H1 (cell line): ENCODE results near the gene SULF2. TPM values are rescaled to one million over a fixed set of nuclear protein-coding genes. Genes with fewer than 3 reads are reported as not detected.

Experiments
- CTCF ChIA-PET: fragments of 300-600 bp; sonication (Branson Sonifier 250); formaldehyde crosslinking; loops from one replicate; lab custom pipeline; 2021; ENCODE audit not compliant: partially characterized antibody; lab: Charles Lee
- POLR2A ChIA-PET: fragments of 300-600 bp; sonication (Branson Sonifier 250); formaldehyde crosslinking; loops from one replicate; lab custom pipeline; 2021; ENCODE audit warnings: inconsistent platforms; ENCODE audit not compliant: partially characterized antibody; lab: Charles Lee
- DNase-seq, 2 experiments: peaks; one replicate each; pipeline versions ENCODE4 v3.0.0 to v3.0.0-alpha.2; 2010 to 2022; ENCODE audit warnings: low spot score in 2 of 2, low read depth in 1 of 2, mixed read lengths in 1 of 2
- FAIRE-seq: peaks from 2 replicates; lab custom pipeline; 2011; peaks lifted over from hg19 to GRCh38; lab: Jason Lieb, UNC
- H2AFZ ChIP-seq: 2 replicates; pipeline ENCODE4 v1.8.1; 2012; ENCODE audit warnings: low read length, inconsistent platforms
- H2AK5ac ChIP-seq: 2 replicates; pipeline ENCODE4 v1.6.1; 2013; ENCODE audit warnings: low read depth, low read length
- H2BK120ac ChIP-seq: replicated peaks from 2 replicates; pipeline ENCODE3; 2013; ENCODE audit warnings: low read depth, low read length, inconsistent platforms
- H2BK12ac ChIP-seq: 2 replicates; pipeline ENCODE4 v1.6.1; 2013; ENCODE audit warnings: low read depth, low read length
- H2BK15ac ChIP-seq: 2 replicates; pipeline ENCODE4 v1.6.1; 2013; ENCODE audit warnings: low read length
- H2BK20ac ChIP-seq: 2 replicates; pipeline ENCODE4 v1.6.1; 2013; ENCODE audit warnings: low read length
- H2BK5ac ChIP-seq: 2 replicates; pipeline ENCODE4 v1.6.1; 2013; ENCODE audit warnings: low read depth, low read length
- H3K14ac ChIP-seq: 2 replicates; pipeline ENCODE4 v1.6.1; 2013; ENCODE audit warnings: inconsistent platforms; ENCODE audit not compliant: insufficient read length
- H3K18ac ChIP-seq: 2 replicates; pipeline ENCODE4 v1.6.1; 2013; ENCODE audit warnings: low read length; ENCODE audit errors: extremely low read depth
- H3K23ac ChIP-seq: 2 replicates; pipeline ENCODE4 v1.6.1; 2013; ENCODE audit warnings: inconsistent platforms; ENCODE audit not compliant: insufficient read length
- H3K23me2 ChIP-seq: 2 replicates; pipeline ENCODE4 v1.6.1; 2013; ENCODE audit warnings: low read depth, low read length
- H3K27ac ChIP-seq: 2 replicates; pipeline ENCODE4 v1.6.1; 2011; ENCODE audit warnings: low read depth, low read length, inconsistent platforms
- H3K27me3 ChIP-seq, 4 experiments: replicated peaks in 1 of 4; 1 replicate in 1 of 4; 2 replicates in 3 of 4; pipeline versions ENCODE4 v1.6.1 to v1.8.1; 2011 to 2013; ENCODE audit warnings: low read length in 3 of 4, mild to moderate bottlenecking in 3 of 4, inconsistent platforms in 2 of 4, mixed read lengths in 2 of 4, moderate library complexity in 1 of 4; ENCODE audit not compliant: control insufficient read depth in 3 of 4, insufficient read depth in 3 of 4; ENCODE audit errors: extremely low read depth in 1 of 4
- H3K36me3 ChIP-seq, 4 experiments: 2 replicates each; pipeline versions ENCODE4 v1.6.1 to v1.8.1; 2011 to 2013; ENCODE audit warnings: mild to moderate bottlenecking in 4 of 4, low read length in 3 of 4, moderate library complexity in 2 of 4, control low read depth in 1 of 4, inconsistent platforms in 1 of 4; ENCODE audit not compliant: insufficient read depth in 4 of 4, control insufficient read depth in 2 of 4
- H3K4ac ChIP-seq: replicated peaks from 2 replicates; pipeline ENCODE3; 2013; ENCODE audit warnings: low read length, low read depth, mixed read lengths, inconsistent platforms; ENCODE audit not compliant: insufficient read length
- H3K4me1 ChIP-seq, 4 experiments: replicated peaks in 1 of 4; 1 replicate in 1 of 4; 2 replicates in 3 of 4; pipeline versions ENCODE4 v1.6.1 to v1.8.1; 2011 to 2013; ENCODE audit warnings: low read length in 3 of 4, inconsistent platforms in 2 of 4, mixed read lengths in 1 of 4; ENCODE audit not compliant: insufficient read depth in 4 of 4, control insufficient read depth in 3 of 4
- H3K4me2 ChIP-seq, 2 experiments: 2 replicates each; pipeline versions ENCODE4 v1.6.1 to v1.8.1; 2011 to 2013; ENCODE audit warnings: low read depth in 2 of 2, low read length in 2 of 2, control low read depth in 1 of 2, inconsistent platforms in 1 of 2, mild to moderate bottlenecking in 1 of 2; ENCODE audit not compliant: insufficient read depth in 1 of 2
- H3K4me3 ChIP-seq, 4 experiments: fragments of 200-600, 300-600 bp in 1 of 4; sonication (generic), shearing (Covaris generic), sonication (Bioruptor Twin) in 1 of 4; 2 replicates each; pipeline versions ENCODE4 v1.5.1 to v1.8.1; 2011 to 2016; ENCODE audit warnings: low read length in 4 of 4, low read depth in 3 of 4, control low read depth in 2 of 4, inconsistent platforms in 2 of 4, mild to moderate bottlenecking in 2 of 4, mixed read lengths in 1 of 4, moderate library complexity in 1 of 4; ENCODE audit not compliant: insufficient read depth in 2 of 4; ENCODE audit errors: extremely low read depth in 1 of 4
- H3K56ac ChIP-seq: replicated peaks from 2 replicates; pipeline ENCODE3; 2013; ENCODE audit warnings: low read depth, mild to moderate bottlenecking, mixed read lengths, low read length, inconsistent platforms; ENCODE audit not compliant: insufficient read length
- H3K79me1 ChIP-seq: 2 replicates; pipeline ENCODE4 v1.6.1; 2013; ENCODE audit warnings: low read depth, low read length, control low read depth
- H3K79me2 ChIP-seq, 2 experiments: 2 replicates each; pipeline versions ENCODE4 v1.6.1 to v1.8.1; 2012 to 2013; ENCODE audit warnings: low read length in 2 of 2, mild to moderate bottlenecking in 2 of 2, inconsistent platforms in 1 of 2; ENCODE audit not compliant: insufficient read depth in 2 of 2, control insufficient read depth in 1 of 2
- H3K9ac ChIP-seq, 4 experiments: replicated peaks in 1 of 4; 1 replicate in 1 of 4; 2 replicates in 3 of 4; pipeline versions ENCODE4 v1.6.1 to v1.8.1; 2011 to 2013; ENCODE audit warnings: low read depth in 3 of 4, low read length in 3 of 4, control low read depth in 2 of 4, mild to moderate bottlenecking in 2 of 4, moderate library complexity in 2 of 4, inconsistent platforms in 1 of 4; ENCODE audit errors: extremely low read depth in 1 of 4
- H3K9me3 ChIP-seq, 2 experiments: 2 replicates each; pipeline versions ENCODE4 v1.6.1 to v1.8.1; 2012 to 2013; ENCODE audit warnings: mild to moderate bottlenecking in 2 of 2, moderate library complexity in 2 of 2, control low read depth in 1 of 2, inconsistent platforms in 1 of 2, low read depth in 1 of 2, low read length in 1 of 2, mixed read lengths in 1 of 2; ENCODE audit not compliant: insufficient read depth in 2 of 2
- H4K20me1 ChIP-seq, 2 experiments: replicated peaks in 1 of 2; 2 replicates each; pipeline versions ENCODE3 to v1.8.1; 2011 to 2013; ENCODE audit warnings: inconsistent platforms in 2 of 2, low read length in 2 of 2, mild to moderate bottlenecking in 1 of 2; ENCODE audit not compliant: insufficient read depth in 2 of 2, control insufficient read depth in 1 of 2
- H4K5ac ChIP-seq: 2 replicates; pipeline ENCODE4 v1.6.1; 2013; ENCODE audit warnings: low read length, low read depth, mixed read lengths, inconsistent platforms; ENCODE audit not compliant: insufficient read length
- H4K8ac ChIP-seq: 2 replicates; pipeline ENCODE4 v1.8.0; 2013; ENCODE audit warnings: mild to moderate bottlenecking, moderate library complexity, low read length, inconsistent platforms; ENCODE audit not compliant: insufficient read depth; ENCODE audit errors: extremely low read depth
- H4K91ac ChIP-seq: replicated peaks from 2 replicates; pipeline ENCODE3; 2013; ENCODE audit warnings: low read length, mixed read lengths, inconsistent platforms; ENCODE audit not compliant: insufficient read length
- JUND ChIP-seq: IDR thresholded peaks from 2 replicates; pipeline ENCODE4 v1.6.1; 2011; ENCODE audit warnings: mild to moderate bottlenecking, improper control_type of control experiment, low read length
- KDM1A ChIP-seq: fragments of 200-600, 300-600 bp; sonication (generic); IDR thresholded peaks from 2 replicates; pipeline ENCODE4 v1.7.1; 2016; ENCODE audit warnings: mild to moderate bottlenecking, low read length, borderline replicate concordance
- KDM5A ChIP-seq: fragments of 200-600 bp; IDR thresholded peaks from 2 replicates; pipeline ENCODE4 v1.7.1; 2012; ENCODE audit warnings: mild to moderate bottlenecking, low read length, inconsistent platforms, mixed read lengths
- MAFK ChIP-seq: IDR thresholded peaks from 2 replicates; pipeline ENCODE4 v1.6.1; 2012; ENCODE audit warnings: low read depth, mild to moderate bottlenecking, improper control_type of control experiment, low read length
- RAD21 ChIP-seq, 2 experiments: IDR thresholded peaks in 1 of 2; conservative IDR thresholded peaks in 1 of 2; 2 replicates each; pipeline ENCODE4 v1.6.1; 2011; ENCODE audit warnings: low read depth in 2 of 2, low read length in 2 of 2, improper control_type of control experiment in 1 of 2, inconsistent platforms in 1 of 2, mild to moderate bottlenecking in 1 of 2, moderate library complexity in 1 of 2
- RFX5 ChIP-seq: IDR thresholded peaks from 2 replicates; pipeline ENCODE4 v1.6.1; 2011; ENCODE audit warnings: low read depth, low read length, improper control_type of control experiment, borderline replicate concordance
- RNF2 ChIP-seq: fragments of 200-900, 300-1000 bp; sonication (generic); IDR thresholded peaks from 2 replicates; pipeline ENCODE4 v1.7.1; 2016; ENCODE audit warnings: borderline replicate concordance, low read depth, mild to moderate bottlenecking, antibody characterized with exemption, low read length; ENCODE audit not compliant: poor library complexity, severe bottlenecking; ENCODE audit errors: missing control alignments
- SIN3A ChIP-seq, 2 experiments: IDR thresholded peaks in 1 of 2; conservative IDR thresholded peaks in 1 of 2; 2 replicates each; pipeline ENCODE4 v1.6.1; 2011 to 2012; ENCODE audit warnings: low read length in 2 of 2, improper control_type of control experiment in 1 of 2, low read depth in 1 of 2, mild to moderate bottlenecking in 1 of 2
- SIX5 ChIP-seq: IDR thresholded peaks from 2 replicates; pipeline ENCODE4 v1.6.1; 2011; ENCODE audit warnings: mild to moderate bottlenecking, low read depth, low read length
- TAF1 ChIP-seq: IDR thresholded peaks from 2 replicates; pipeline ENCODE4 v1.6.1; 2011; ENCODE audit warnings: mild to moderate bottlenecking, low read depth, low read length
- TAF7 ChIP-seq: optimal IDR thresholded peaks from 2 replicates; pipeline ENCODE3; 2011; ENCODE audit warnings: low read depth, mild to moderate bottlenecking, inconsistent platforms, low read length, moderate library complexity, borderline replicate concordance
- TBP ChIP-seq: IDR thresholded peaks from 2 replicates; pipeline ENCODE4 v1.6.1; 2011; ENCODE audit warnings: low read depth, low read length, improper control_type of control experiment
- WGBS, 2 experiments: shearing (Covaris generic) in 1 of 2; methylation state at CpG; one replicate each; pipeline versions ENCODE4 v1.1.6 to v1.1.7; 2013 to 2015; ENCODE audit warnings: low lambda C conversion rate in 2 of 2, mixed read lengths in 2 of 2, inconsistent platforms in 1 of 2, low coverage in 1 of 2, missing lambda C conversion rate in 1 of 2; ENCODE audit not compliant: insufficient replicate concordance in 2 of 2, insufficient coverage in 1 of 2, insufficient read length in 1 of 2; ENCODE audit errors: extremely low coverage in 1 of 2, missing lambda C conversion rate in 1 of 2; 5-methylcytosine and 5-hydroxymethylcytosine counted together
- polyA plus RNA-seq, 7 experiments: library from polyadenylated mRNA; depleted of rRNA in 3 of 7; stranded (reverse) in 5 of 7; unstranded in 2 of 7; fragments of >200 nt in 5 of 7; fragments of 200-250 nt in 2 of 7; gene quantifications; 1 replicate in 5 of 7; 2 replicates in 1 of 7; 4 replicates in 1 of 7; pipeline versions ENCODE4 v1.2.1 to v1.2.3, GENCODE V29; 2011 to 2013; ENCODE audit warnings: missing spikeins in 2 of 7, mixed read lengths in 2 of 7
- total RNA-seq: library from RNA; stranded (reverse); fragmentation: NEBNext Ultra II Directional; extraction: Animal tissue kit (Norgen Biotek cat#: 25700); gene quantifications from 2 replicates; pipeline ENCODE4 v1.2.1, GENCODE V29; 2021

SULF2 gene
- total and polyA plus RNA-seq, 2 of the 8 experiments (the other 6 are each of a cell fraction or from before 2014, with no cell fraction given): 15.7 to 28.2 TPM

DNA sequence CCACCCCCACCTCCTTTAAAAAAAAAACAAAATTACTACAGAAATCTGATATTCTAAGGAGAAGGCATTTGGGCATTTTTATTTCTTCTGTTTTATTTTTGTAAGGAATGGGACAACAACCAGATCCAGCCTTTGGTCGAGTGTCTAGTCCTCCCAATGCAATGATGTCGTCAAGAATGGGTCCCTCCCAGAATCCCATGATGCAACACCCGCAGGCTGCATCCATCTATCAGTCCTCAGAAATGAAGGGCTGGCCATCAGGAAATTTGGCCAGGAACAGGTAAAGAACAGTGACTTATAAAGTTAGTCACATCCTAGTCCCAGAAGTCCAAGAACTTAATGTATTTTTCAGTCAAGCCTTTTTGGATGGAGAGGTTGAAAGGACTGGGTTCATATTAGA is 133.0 kb downstream of the SULF2 start:
- H3K79me1 ChIP-seq: no peaks in the 10 kb centered on the region
- ChIA-PET POLR2A (no interaction called here), CTCF (interaction anchor here (0.6 to 2.5 kb wide), 3 partner anchors 11 to 166 kb away, joined by 3 to 12 read pairs (median 3); no protein-coding TSS in a partner anchor)
- no peak overlapping the region for H3K18ac ChIP-seq
- no peaks in the 10 kb centered on the region for H3K27me3 ChIP-seq
- no peaks in the 10 kb centered on the region for H3K23me2 ChIP-seq
- H3K36me3 ChIP-seq: peaks cover 0 to 56% (median 13%) of the 10 kb centered on the region in 4 experiments; a peak in 6 of 8 replicates
- no peak overlapping the region for H4K8ac ChIP-seq
- no peak for FAIRE-seq
- H3K79me2 ChIP-seq: no peaks in the 10 kb centered on the region
- no peak overlapping the region for H4K5ac ChIP-seq
- DNase-seq: peak in 1 of 2 experiments; percentile 7
- H2BK15ac ChIP-seq: no peak overlapping the region
- no peak overlapping the region for H3K4me3 ChIP-seq
- H3K4me1 ChIP-seq: peaks cover 0 to 27% (median 12%) of the 10 kb centered on the region in 4 experiments; a peak in 6 of 7 replicates
- H3K56ac ChIP-seq: no peak overlapping the region
- H3K4me2 ChIP-seq: no peak overlapping the region
- no peak overlapping the region for H2BK20ac ChIP-seq
- 81% methylated on average over 3 of the region's 3 CpGs; no CpG with 5 or more reads in 1 of the 2 experiments for WGBS, 2 experiments
- H3K27ac ChIP-seq: no peak overlapping the region
- no peak overlapping the region for H4K91ac ChIP-seq
- H3K9ac ChIP-seq: no peak overlapping the region
- no peak overlapping the region for H2AK5ac ChIP-seq
- no peaks in the 10 kb centered on the region for H4K20me1 ChIP-seq
- no peak overlapping the region for H3K23ac ChIP-seq
- H3K14ac ChIP-seq: no peak overlapping the region
- H2BK12ac ChIP-seq: no peak overlapping the region
- H2BK5ac ChIP-seq: no peak overlapping the region
- no peaks in the 10 kb centered on the region for H3K9me3 ChIP-seq
- no peak overlapping the region for H2BK120ac ChIP-seq
- H2AFZ ChIP-seq: no peak overlapping the region
- H3K4ac ChIP-seq: no peak overlapping the region
- TF ChIP-seq TAF7: no peak
- TF ChIP-seq RFX5: no peak
- no peak for TF ChIP-seq JUND
- TF ChIP-seq KDM1A: no peak
- no peak for TF ChIP-seq RNF2
- no peak for TF ChIP-seq RAD21 (IDR thresholded peaks at IDR 0.05 in 1 of 2, conservative IDR thresholded peaks at IDR 0.05 in 1 of 2; ENCODE audit: low read depth in 2 of 2, low read length in 2 of 2)
- no peak for TF ChIP-seq KDM5A
- TF ChIP-seq MAFK: no peak
- no peak for TF ChIP-seq SIN3A (conservative IDR thresholded peaks at IDR 0.05 in 1 of 2, IDR thresholded peaks at IDR 0.05 in 1 of 2; ENCODE audit: low read depth in 1 of 2, low read length in 2 of 2)
- TF ChIP-seq TBP: no peak
- no peak for TF ChIP-seq TAF1
- TF ChIP-seq SIX5: no peak
